HG03135 (cell line): Measurements from ENCODE around the gene LCN12.

Source experiments
- ATAC-seq: cut with Tn5 transposase; IDR thresholded peaks from one replicate; pipeline ENCODE4 v1.9.1; 2021; ENCODE audit warnings: mild to moderate bottlenecking, moderate library complexity; ENCODE audit not compliant: unreplicated experiment

LCN12 gene

DNA sequence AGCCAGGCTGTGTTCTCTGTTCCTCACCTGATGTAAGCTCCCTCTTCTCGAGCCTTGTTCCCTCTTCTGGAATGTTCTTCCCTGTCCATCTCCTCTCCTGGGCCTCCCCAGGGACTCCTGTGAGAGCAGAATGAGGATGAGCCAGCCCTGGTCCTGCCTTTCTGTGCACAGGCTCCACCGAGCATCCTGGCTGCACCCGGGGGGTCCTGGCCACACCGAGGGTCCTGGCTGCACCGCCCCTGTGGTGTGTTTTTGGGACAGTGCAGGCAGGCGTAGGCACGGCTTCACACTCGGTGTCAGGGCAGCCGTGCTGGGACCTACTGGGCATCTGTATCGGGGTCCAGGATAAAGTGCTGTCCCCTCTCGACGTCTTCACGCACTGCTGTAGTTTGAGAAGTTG lies 25.3 kb upstream of the LCN12 start:
- no peak for ATAC-seq

DNA sequence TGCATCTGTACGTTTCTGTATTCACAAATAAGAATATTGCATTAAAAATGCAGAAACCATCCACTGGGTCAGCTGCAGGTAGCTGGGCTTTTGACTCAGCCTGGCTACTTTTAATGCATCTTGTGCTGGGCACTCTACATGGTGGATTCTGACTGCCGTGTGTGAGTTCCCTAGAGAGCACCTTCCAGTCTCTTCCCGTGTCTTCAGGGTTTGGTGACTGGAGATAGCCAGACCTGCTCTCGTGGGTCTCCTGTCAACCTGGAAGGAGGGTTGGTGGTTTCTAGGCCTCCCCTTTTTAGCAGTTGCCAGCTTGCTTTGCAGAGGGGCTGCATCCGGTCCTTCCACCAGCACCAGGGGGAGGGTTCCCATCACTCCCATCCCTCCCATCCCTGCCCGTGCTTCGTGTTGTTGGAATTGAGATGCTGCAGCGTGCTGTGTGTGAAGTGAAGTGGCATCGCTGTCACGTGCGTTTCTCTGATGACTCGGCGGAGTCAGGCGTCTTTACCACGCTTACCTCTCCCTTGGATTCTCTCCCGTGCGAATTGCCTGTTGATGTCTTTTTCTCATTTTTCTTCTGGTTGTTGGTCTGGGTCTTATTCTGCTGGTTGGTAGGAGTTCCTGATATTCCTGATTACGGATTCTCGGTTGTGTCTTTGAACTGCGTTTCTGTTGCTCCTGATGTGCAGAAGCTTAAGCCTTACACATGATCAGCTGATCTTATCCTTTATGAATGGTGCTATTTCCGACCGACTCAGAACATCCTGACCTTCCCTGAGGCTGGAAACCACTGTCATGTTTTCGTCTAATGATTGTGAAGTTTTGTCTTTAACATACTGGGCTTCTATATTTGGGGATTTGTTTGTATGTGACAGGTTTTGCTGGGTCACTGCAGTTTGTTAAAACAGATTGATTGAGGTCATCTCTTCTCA lies 24.5 kb upstream of the LCN12 start:
- ATAC-seq, result no peak

DNA sequence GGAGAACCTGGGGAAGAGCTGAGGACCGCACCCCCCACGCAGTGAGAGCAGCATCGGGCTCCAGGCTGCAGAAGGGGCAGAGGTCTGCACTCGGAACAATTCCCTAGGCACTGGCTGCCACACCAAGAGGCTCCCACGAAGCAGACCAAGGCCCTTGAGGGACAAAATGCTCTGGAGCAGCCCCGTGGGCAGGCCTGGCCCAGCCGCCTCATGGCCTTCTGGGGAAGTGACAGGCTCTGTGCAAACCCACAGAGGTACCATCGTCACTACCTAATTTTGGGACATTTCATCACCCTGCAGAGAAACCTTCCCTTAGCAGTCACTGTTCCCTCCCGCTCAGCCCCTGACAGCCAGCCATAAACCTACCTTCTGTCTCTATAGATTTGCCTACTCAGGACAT lies 23.5 kb upstream of the LCN12 start:
- ATAC-seq, result no peak

DNA sequence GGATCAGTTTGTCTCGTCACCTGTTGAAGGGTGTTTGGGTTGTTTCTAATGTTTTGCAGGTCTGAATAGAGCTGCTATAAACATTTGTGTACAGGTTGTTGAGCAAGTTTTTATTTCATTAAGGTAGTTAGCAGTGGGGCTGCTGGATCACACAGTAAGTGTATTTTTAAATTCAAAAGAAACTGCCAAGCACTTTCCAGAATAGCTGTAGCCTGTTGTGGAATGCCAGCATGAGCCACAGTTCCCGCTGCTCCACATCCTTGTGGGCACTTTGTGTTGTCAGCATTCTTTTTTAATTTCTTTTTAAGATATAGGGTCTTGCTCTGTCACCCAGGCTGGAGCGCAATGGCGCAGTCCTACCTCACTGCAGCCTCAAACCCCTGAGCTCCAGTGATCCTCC lies 22.1 kb upstream of the LCN12 start:
- no peak for ATAC-seq

DNA sequence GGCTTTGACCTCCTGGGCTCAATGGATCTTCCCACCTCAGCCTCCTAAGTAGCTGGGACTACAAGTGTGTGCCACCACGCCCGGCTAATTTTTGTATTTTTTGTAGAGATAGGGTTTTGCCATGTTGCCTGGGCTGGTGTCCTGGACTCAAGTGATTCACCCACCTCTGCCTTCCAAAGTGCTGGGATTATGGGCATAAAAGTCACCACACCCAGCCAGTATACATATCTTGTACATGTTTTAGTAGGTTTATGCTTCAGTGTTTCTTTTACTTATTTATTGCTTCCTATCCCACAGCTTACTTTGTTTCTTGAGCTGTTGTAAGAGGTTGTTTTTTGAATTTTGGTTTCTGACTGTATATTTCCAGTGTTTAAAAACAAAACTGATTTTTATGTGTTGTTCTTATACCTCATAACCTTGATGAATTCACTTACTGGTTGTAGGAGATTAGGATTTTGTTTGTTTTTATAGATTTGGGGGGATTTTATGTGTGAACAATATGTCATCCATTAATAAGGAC lies 20.4 kb upstream of the LCN12 start:
- ATAC-seq, result no peak

DNA sequence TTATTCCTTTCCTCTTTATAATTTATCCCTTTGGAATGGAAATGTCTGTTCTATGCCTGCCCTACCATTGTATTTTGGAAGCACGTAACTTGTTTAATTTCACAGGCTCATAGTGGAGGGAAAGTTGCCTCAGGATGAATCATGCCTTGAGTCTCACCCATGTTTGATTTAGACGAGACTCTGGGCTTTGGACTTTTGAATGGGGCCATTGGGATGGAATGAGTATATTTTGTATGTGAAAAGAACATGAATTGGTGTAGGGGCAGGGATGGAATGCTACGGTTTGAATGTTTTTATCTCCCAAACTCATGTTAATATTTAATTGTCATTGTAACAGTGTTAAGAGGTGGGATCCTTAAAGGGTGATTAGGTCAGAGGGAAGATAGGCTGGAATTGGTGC lies 17.8 kb upstream of the LCN12 start:
- ATAC-seq, result no peak

DNA sequence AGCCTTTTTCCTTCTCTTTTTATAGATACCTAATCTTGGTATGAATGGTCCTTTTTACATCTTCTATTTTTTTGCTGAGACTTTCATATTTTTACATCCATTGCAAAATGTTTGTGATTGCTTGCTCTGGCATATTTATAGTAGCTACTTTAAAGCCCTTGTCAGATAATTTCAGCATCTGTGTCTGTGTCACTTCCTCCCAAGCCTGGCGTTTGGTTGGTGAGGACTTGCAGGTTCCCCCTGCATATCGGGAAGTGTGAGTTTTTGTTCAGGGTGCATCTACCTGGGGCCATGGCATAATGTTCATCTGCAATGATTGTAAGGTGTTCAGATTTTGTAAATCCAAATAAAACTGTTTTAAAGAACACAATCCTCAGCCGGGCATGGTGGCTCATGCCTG lies 16.4 kb upstream of the LCN12 start:
- no peak for ATAC-seq

DNA sequence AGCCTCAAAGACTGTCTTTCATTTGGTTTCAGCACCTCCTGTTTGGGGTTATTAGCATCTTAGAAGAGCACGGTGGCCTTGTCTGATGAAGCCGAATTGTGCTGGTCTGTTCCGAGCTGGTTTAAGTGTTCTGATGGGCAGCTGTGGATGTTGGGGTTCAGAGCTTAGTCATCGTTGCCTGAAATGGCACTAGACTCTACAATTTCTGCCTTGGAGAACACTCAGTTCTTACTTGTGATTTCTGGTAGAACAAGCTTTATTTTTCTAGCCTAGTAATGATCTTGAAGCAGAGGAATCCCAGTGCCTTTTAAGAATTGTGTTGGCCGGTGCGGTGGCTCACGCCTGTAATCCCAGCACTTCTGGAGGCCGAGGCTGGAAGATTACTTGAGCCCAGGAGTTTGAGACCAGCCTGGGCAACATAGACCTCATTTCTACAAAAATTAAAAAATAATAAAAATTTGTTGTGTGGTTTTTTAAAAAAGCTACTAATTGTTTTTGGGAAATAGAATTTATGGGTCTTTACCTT lies 15.4 kb upstream of the LCN12 start:
- ATAC-seq, result no peak

DNA sequence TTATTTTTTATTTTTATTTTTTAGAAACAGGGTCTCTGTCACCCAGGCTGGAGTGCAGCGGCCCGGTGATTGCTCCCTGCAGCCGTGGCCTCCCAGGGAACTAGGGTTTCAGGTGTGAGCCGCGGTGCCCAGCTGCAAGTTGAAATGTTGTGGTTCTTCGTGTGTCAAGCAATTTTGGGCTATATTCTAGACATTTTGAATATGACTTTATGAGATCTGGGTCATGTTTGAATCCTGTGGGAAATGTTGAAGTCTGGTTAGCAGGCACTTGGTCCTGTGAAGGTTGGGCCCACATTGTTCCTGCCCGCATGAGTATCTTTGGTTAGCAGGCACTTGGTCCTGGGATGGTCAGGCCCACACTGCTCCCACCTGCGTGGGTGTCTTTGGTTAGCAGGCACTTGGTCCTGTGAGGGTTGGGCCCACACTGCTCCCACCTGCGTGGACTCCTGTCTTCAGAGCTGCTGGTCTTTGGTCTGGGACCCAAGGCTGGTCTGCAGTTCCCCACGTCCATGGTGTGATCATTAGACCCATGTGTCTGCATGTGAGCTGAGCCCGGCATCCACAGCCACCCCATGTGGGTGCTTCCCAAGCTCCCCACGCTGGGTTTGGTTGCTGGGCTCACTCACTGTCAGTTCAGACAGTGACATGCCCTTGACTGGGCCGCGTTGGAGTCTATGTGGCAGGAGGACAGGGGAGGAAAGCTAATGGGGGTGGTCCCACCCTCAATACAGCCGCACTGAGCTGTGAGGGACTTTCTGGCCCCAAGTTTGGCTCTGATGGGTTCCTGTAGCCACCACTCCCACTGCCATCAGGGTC lies 14.7 kb upstream of the LCN12 start:
- ATAC-seq, result no peak

DNA sequence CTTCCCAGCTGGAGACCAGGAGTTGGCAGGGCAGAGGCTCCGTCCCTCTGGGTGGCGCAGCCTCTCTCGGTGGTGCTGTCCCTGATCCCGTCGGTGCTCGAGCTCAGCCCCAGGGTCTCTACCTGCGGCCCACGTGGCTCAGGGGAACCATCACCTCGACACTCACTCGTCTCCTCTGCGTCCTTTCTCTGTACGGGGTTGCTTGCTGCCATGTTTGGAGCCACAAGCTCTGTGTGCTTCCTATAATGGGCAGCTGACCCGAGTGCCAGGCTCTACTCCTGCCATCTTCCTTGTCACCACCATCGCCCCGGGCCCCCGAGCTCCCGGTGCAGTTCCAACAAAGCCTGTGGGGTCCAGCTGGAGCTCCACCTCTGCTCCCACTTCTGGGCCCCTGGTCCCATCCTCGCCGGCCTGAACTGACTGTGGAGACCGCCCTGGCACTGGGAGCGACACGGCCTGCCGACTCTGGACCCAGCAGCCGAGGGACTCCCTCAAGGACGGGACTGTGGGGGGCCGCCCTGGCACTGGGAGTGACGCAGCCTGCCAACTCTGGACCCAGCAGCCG lies 12.6 kb upstream of the LCN12 start:
- no peak for ATAC-seq

DNA sequence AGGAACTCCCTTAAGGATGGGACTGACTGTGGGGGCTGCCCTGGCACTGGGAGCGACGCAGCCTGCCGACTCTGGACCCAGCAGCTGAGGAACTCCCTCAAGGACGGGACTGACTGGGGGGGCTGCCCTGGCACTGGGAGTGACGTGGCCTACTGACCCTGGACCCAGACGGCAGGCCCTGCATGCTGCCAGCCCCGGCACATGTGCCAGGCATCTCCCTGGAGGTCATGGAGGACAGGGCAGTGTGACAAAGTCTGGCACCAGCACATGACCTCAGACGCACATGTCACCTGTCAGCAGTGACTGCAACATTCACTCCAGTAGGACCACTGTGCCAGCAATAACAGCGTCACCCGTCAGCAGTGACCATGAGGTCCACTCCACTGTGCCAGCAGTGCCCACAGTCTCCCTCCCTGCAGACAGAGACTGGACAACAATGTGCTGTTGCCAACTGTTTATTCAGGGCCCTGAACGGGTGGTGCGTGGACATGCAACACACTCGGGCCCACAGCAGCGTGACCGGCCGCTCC lies 12.0 kb upstream of the LCN12 start:
- no peak for ATAC-seq

DNA sequence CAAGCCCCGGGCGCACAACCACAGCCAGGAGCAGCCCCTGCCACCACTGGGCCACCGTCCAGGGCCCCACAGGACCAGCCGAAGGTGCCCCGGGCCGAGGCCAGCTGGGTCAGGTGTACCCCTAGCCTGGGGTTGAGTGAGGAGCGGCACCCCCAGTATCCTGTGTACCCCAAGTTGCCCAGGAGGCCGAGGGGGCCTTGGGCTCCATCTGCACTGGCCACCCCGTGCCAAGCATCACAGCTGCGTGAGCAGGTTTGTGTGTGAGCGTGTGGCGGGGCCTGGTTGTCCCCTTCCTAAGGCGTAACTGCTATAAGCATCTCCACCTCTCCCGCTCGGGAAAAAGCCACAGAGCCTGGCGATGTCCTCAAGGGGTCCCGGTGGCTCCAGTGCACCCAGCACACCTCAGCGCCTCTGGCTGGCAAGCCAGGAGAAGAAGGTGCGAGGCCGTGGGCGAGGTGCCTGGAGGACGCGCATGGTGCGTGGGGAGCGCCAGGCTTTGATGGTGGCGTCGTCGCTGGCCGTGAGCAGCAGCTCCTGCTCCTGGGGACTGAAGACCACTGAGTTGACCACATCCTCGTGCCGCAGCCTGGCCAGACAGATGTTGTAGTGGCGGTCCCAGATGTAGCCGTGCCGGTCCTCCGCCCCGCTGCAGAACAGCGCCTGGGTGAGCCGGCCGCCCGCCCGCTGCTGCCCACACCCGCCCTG lies 11.4 kb upstream of the LCN12 start:
- ATAC-seq, result no peak

DNA sequence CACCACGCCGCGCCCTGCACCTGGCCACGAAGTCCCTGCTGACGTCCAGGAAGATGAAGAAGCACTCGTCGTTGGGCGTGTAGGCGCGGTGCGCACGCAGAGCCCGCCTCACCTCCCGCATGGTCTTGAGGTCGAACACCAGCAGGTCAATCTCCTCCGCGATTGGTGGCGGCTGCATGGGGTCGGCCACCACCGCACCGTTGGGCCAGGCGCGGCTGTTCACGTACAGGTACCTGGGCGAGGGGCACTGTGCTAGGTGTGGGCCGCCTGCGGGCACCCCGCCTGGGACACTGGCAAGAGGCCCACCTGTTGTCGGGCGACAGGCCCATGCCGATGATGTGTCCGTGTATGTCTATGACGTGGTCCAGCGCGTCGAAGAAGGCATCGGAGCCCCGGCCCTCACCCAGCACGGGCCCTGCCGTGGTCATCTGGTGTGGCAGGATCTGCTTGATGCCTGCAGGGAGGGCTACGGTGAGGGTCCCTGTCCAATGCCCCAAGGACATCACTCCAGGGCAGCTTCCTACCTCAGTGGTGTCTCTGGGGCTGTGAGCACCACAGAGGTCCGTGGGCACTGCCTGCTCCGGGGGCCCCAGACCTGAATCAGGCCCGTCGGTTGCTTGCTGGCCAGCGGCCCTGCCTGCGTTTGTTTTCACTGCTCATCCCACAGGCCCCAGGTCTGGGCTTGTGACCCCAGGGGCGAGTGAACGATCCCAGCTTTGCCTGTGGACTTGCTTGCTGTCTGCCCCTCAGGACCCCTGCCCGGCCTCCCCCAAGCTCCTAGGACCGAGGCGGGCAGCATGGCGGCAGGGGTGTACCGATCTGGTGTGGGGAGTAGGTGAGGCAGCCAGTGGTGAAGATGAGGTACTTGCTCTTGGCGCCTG lies 10.6 kb upstream of the LCN12 start:
- no peak for ATAC-seq

DNA sequence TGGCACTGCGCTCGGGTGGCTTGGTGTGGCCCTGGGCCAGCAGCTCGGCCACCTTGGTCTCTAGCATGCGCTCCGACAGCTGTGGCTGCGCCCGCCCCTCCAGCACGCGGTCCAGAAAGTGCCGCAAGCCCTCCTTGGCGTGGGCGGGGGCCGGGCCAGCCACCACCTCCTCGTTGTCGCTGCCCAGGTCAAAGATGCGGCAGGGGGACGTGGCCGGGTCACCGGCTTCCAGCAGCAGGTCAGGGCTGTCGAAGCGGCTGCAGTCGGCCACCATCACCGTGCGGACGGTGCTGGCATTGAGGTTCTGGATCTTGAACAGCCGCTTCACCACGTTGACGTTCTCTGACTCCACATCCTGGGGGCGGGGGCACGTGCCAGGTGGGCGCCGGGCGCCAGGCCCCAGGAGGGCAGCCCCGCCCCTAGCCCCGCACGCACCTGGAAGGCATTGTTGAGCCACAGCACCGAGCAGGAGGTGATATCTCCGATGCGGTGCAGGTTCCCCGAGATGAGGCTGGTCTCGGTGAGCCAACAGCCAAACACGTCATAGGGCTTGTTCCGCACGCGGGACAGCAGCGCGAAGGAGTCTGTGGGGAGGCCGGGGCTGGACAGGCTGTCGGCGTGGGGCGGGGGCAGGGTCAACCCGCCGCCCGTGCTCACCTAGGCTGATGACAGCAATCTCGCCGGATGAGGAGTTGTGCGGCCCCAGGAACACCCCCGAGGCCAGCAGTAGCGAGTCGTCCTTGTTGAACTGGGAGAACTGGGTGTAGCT lies 9.8 kb upstream of the LCN12 start:
- ATAC-seq, result no peak

DNA sequence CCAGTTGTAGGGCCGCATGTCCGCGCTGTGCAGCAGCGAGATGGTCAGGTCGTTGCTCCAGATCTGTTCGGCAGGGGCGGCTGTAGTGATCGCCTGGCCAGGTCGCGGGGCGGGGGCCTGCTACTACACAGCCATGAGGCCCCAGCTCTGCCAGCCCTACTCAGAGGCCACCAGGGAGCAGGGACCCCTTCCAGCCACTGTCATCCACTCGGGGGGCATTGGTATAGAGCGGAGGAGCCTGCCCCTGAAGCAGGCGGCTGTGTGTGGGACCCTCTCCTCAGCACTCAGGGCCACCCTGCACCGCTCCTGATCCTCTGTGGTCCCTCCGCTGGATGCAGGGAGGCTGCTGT lies 9.2 kb upstream of the LCN12 start:
- no peak for ATAC-seq

DNA sequence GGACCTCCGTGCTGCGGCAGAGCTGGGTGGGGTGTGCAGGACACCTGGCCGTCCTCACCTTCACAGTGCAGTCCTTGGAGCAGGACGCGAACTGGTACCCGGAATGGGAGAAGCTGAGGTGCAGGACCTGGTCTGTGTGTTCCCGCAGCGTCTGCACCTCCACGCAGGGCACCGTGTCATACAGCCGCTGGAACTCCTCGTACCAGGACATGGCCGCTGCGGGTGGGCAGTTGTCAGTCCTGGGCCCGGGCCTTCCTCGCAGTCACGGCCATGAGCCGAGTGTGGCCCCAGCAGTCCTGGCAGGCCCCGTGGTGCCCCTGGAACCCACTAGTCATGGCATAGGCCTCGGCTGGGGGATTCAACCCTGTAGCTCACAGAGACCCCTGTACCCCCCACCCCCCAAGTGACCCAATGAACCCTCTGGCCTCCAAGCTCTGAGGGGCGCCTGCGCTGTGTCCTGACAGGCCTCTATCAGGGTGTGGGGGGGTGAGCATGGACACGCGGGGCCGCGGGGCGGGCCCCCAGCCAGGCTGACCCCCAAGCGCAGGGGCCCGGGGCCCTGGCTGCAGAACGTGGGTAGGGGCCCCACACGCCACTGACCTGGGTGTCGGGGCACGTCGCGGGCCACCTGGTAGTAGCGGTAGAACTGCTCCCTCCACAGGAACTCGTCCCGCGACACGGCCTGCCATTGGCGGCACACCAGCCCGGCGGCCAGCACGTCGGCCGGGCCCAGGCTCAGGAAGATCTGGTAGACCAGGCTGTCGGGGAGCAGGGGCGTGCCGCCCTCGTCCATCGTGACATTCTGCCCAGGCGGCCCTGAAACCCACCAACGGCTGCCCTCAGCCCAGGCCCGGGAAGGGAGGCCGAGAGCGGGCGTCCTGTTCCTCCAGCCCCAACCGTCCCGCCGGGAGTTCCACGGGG lies 8.5 kb upstream of the LCN12 start:
- peak; percentile 6 for ATAC-seq

DNA sequence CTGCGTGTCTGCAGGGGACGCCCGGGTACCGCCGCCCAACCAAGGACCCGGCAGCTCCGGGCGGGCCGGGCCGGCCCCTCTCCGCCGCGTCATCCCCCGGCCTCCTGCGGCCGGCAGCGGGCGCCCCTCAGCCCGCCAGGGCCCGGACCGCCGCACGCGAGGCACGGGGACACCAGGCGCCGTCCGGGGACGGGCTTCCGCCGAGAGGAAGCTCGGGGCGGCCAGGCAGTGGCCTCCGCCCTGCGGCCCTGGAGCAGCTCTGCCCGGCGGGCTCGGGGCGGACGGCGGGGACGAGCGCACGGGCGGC lies 7.9 kb upstream of the LCN12 start:
- peak; percentile 27 for ATAC-seq
